GM18868 (cell line): Measurements from ENCODE around the gene SSPN.
A peak's percentile ranks its signal among the peaks of the same experiment; 100 is the strongest.

Source experiments
- ATAC-seq: cut with Tn5 transposase; IDR thresholded peaks from one replicate; pipeline ENCODE4 v1.9.1; 2021; ENCODE audit warnings: mild to moderate bottlenecking, moderate library complexity; ENCODE audit not compliant: unreplicated experiment

The SSPN gene

DNA sequence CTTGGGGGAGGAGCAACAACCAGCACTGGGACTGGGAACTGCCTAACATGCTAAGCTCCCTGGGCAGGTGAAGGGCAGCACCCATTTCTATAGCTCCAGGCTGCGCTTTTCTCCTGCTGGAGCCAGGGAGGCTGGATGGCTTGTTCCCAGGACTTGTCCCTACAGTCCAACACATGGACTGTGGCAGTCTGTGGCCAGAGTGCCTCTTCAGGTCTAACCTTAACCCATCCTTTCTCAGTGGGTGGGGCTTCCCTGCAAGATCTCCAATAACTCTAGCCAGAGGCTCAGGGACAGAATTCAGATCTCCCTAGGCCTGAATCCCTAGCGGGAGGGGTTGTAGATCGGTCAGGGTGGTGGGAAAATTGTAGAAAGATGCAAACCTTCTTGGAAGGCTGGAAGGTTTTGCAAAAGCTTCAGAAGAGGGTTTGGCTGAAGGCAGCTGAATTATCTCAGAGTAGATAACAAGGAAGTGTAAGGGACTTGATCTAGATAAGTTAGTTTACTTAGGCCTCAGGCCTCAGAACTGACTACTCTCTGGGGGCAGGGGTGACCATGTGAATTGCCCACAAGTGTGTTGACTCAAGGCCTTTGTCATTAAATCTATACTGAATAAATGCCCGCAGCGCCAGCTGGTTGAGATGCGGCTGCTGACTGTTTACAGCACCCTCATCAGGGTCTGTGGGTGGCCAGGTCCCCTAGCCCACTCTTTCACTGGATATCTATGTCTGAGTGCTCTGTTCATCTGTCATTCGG is 60.7 kb downstream of the SSPN start:
- no peak for ATAC-seq

DNA sequence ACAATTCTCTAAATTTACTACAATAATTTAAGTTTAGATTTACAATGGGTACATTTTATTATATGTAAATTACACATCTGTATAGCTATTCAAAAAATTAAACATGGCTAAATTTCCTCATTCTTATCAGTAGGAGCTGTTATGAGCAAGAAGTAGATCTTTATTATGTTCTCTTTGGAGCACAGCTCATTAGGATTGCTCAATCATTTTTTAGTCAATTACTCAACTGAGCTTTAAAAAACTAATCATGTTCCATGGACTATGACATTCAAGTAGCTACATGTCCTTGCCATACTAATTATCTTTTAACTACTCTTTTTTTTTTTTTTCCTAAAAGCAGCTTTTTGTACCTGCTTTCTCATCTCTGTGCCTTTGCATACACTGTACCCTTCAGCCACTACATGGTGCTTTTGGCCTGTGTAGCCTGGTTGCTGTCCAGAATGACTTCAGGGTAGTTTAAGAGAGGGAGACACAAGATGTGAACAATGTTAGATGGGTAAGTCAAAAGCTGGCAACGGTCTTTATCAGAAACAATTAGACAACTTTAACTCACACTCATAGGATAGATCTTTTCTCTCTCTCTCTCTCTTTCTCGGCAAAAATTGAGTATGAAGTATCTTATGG is 69.0 kb downstream of the SSPN start:
- ATAC-seq = no peak

DNA sequence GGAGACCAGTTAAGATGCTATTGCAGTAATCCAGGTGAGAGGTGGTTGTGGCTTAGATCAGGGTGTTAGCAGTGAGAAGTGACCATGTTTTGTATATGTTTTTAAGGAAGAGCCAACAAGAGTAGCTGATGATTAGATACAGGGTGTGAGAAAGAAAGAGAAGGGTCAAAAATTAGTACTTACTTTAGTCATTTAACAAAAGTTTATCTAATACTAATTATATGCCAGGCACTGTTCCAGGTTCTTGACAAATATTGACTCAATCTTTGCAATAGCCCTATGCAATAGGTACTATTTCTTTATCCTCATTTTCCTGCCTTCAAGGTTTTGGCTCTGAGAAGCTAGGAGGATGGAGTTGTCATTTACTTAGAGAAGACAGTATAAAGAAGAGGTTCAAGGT is 70.2 kb downstream of the SSPN start:
- ATAC-seq = no peak

DNA sequence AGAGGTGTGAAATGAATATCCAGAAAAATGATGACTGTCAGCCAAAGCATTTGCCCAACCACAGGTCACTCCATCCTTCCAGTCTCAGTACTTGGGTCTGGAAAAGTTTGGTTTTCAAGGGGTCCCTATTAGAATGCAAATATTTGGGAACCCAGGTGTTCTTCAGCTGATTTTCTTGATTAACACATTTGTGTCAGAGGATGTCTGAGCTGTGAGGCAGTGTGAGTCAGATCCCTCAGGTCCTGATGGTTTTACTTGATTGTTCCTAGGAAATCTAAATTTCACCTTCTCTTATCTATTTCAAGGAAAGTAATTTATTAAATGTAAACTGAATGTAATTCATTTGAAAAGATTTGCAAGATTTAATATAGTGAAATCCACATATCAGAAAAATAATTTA is 71.5 kb downstream of the SSPN start:
- no peak for ATAC-seq

DNA sequence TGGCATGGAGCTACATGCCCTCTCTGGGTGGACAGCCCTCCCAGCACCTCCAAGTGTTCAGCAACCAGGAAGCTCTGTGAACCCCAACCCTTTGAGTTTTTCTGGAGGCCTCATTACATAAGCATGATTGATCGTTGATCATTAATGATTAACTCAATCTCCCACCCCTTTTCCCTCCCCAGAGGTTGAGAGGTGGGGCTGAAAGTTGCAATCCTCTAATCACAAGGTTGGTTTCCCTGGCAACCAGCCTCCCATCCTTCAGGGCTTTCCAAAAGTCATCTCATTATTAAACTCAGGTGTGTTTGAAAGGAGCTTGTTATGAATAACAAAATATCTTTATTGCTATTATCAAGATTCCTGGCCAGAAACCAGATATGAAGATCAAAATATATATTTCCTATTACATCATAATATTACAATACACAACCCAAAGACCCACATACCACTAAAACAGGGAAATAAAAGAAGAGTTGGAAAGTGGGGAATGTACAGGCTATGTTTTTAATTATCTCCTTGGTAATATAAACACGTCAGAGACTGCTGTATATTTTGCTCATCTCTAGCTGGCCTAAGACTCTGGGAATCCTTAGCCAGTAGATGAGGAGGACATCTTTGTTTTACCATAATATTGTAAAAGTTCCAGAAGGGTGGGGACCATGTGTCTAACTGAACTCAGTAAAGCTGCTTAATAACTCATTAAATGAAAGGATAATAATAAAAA is 73.6 kb downstream of the SSPN start:
- ATAC-seq = no peak

DNA sequence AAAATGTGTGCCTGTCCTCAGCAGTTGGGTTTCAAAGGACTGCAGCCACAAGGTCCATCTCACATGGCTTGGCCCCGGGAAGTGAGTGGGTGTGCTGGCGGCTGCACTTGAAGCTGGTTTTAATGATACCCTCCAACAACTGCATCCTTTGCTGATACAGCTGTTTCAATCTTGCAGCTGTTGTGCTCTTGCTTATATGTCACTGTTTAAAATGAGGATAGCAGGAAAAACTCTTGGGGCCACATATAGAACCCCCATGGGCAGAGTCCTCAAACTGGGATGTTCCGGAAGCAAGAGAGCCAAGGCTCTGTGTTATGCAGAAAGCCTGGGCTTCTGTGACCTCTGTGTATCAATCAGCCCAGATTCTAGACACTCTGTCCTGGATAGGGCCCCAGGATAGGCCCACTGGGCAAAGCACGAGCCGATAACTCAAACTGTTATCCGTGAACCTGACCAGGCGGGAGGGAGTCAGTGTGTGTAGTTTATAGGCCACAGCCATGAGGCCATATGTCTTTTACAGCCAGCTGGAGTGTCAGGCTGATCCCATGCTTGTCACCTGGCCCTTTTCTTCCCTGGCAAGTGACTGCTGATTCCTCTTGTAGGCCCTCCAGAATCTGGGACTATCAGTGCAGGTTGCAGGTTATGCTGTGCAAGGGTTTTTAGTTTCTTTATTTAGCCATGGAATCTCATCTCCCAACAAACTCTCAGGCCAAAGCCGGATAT is 74.3 kb downstream of the SSPN start:
- ATAC-seq = no peak

DNA sequence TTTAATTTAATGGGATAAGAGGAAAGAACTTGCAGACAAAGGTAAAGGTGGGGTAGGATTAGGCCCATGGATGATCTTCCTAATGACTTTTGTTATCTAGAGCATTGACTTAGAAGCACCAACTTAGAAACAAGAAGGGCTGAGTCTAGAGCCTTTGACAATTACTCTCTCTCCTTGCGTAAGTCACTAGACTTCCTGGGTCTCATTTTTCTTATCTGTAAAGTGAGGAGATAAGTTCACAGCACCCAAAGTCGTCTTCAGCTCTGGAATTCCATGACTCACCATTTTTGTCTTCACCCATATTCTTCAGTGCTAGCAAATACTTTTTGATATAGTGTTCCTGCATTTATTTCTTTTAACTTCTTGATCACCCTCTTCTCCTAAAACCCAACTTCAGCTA is 75.7 kb downstream of the SSPN start:
- ATAC-seq = no peak

DNA sequence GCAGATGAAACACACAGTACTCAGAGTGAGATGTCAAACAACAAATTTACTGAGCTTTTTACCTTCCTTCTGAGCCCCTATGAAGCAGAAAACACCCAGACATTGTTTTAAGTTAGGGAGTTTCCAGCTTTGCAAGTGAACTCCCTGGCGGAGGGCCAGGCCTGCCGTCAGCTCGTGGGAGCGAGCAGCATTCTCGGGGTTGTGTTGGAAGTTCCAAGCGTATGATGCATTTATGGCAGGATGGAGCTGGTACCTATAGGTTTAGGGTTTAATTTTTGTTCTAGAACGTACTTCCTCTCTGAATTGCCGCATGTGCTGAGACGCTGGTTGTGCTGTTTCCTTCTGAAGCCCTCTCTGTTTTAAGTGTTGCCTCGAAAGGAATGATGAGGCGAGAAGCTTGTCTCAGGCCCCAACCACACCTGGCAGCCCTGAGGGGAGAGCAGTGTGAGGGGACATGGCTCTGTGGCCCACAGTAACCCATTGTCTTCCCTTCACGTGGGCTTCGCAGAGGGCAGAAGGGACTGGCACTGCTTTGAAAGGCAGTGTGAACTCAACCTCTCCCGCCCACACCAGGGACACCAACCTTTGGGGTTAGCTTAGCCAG is 76.6 kb downstream of the SSPN start:
- peak; percentile 30 for ATAC-seq

DNA sequence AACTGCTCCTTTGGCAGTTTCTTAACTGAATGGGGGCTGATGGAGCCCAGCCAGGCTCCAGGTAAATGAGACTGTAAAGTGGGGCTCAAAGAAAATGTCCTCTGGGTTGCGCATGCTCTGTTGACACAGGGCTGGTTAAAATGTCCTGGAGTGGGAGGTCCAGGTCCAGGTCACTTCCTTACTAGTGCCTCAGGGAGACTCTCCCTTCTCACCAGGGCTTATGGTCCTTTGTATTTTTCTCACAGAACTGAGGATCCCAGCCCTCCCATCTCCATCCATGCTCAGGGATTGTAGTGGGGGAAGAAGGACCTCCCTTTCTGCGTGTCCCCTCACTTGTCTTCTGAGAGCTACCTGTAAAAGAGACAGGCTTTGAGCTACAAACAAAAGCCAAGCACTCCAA is 77.5 kb downstream of the SSPN start:
- ATAC-seq = no peak

DNA sequence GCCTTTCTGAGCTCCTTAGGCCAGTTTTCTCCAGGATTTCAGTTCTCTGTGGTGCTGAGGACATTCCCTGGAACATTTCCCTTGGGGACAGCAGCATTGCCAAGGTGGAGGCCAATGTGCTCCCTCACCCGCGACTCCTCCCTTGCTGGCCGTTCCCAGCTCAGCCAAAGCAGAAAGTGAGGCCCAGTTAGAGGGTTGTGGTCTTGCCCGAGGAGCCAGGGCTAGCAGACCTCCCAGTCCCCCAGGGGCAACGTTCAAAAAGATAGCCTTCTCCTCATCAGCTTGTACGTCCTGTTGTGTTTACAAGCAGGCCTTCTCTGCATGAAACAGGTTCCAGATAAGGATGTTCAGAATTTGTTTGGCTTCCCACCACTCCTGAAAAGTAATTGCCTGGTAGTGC is 78.4 kb downstream of the SSPN start:
- no peak for ATAC-seq

DNA sequence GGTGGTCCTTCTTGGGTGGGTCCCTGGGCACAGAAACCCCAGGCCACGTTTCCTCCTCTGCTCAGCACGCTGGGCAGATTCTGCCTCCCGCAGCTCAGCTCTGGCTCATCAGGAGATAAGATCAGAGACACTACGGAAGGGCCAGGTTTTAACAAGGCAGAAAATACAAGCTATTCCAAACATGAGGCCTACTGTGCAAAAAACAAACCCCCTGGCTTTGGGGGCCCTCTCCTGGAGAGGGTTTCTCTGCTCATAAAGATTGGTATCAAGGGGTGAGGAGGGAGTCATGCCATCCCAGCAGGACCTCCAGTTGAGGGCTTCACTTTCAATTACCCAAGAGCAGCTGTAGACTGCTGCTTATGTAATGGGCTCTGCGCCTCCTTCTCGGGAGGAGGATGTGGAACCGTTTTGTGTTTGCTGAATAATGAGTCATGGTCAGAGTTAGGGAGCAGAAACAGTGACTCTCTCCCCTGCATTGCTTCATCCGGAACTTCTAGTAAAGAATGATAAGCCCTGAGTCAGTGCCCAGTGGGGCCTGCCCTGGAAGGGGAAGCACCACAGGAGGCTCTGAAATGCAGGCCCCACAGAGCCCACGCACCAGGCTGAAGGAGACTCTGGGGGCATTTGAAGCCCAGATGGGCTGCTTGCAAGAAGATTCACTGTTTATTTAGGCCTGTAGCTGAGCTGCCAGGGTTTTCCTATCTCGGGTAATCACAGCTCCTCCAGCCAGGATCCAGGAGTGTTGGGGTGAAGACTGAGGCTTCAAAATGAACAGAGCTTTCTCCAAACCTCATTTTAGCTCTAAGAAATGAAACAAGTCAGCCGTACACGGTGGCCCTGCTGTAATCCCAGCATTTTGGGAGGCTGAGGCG is 79.3 kb downstream of the SSPN start:
- ATAC-seq = peak; percentile 94

DNA sequence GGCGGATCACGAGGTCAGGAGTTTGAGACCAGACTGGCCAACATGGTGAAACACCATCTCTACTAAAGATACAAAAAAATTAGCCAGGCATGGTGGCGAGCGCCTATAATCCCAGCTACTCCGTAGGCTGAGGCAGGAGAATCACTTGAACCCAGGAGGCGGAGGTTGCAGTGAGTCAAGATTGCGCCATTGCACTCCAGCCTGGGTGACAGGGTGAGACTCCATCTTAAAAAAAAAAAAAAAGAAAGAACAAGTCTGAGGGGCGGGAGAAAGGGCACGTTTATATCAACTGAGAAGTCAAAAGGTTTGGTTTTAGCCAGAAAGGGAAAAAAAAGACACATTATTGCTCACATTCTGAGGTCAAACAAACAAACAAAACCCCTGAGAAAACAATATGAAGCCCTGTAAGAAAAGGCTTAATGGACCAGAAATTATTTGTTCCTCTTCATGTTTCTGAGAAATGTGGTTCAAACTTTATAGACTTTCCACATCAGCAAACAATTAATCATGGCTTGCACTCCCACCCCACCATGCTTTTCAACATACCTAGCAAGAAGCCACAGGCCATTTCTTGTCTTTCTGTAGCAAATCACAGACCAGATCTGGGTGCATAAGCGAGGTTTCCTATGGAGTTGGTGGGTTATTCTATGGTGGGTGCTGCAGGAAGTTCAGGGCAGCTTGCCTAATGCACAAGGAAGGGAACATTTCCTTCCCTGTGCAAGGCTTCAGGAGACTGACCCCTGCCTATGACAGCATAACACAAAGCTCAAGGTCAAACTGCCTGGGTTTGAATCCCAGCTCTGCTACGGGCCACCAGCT is 80.1 kb downstream of the SSPN start:
- no peak for ATAC-seq

DNA sequence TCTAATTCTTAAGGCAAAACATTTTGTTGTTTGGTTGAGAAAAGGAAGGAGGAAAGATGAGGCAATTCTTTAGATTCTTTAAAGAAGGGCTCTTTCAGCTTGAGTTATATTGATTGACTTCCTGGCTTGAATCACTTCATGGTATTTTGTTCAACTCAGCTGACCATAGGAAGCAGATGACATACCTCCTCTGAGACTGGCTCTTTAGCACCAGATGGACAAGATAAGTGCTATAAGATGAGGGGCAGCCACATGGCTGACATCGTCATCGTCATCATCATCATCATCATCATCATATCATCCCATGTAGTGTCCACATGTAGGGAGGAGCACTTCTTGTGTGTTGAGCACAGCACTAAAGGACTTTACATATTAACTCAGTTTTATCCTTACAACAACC is 81.3 kb downstream of the SSPN start:
- no peak for ATAC-seq

DNA sequence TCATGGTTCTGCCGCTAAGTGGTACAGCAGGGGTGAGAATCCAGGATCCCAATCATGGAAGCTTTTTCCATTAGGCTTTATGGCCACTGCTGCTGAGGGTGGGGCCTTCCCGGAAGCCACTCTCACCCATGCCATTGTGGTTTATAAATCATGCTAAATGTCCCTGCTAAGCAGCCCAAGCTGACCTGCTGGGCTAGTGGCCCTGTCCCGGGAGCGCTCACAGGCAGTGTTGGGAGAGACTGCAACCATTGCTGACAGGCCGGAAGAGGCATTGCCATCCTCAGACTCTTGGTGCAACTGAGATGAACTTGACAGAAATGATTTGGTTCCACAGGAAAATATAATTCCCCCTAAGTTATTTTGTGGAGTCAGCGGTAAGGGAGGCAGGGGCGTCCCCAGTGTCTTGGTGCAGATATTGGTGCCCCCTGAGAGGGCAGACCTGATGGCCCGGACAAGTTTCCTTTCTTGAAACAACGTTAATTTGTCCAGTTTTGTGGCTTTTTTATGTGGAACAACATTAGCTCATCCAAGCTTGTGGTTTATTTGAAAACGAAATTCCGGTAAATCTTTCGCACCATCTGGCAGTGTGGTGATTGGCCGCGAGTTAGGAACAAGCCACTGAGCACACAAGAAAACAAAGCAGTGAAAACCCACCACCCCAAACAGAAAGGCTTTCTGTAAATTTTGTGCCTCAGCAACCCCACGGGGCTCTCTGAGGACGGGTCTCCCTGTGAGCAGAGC is 82.3 kb downstream of the SSPN start:
- no peak for ATAC-seq

DNA sequence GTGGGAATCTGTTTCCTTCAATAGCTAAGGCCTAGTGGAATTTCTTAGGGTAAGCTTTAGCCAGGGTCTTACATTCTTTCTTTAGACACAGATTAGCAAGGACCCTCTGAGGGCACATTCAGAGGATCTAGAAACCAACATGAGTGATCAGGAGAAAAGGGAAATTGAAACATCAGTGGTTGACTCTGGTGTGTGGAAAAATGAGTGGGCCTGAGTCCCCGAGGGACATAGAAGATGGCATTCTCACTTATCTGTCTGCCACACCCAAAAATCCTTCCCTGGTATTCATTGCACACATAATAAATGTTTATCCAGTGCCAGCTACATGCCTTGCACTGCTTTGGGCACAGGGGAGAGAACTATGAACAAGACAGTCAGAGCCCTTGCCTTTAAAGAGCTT is 82.9 kb downstream of the SSPN start:
- ATAC-seq = no peak

DNA sequence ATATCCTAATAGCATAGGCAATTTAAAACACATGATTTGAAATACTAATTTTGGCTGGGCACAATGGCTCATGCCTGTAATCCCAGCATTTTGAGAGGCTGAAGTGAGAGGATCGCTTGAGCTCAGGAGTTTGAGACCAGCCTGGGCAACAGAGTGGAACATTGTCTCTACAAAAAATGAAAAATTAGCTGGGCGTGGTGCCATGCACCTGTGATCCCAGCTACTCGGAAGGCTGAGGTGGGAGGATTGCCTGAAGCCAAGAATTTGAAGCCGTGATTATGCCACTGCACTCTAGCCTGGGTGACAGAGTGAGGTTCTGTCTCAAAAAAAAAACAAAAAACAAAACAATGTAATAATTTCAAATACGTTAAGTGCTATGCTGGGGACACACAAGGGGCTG is 83.3 kb downstream of the SSPN start:
- no peak for ATAC-seq

DNA sequence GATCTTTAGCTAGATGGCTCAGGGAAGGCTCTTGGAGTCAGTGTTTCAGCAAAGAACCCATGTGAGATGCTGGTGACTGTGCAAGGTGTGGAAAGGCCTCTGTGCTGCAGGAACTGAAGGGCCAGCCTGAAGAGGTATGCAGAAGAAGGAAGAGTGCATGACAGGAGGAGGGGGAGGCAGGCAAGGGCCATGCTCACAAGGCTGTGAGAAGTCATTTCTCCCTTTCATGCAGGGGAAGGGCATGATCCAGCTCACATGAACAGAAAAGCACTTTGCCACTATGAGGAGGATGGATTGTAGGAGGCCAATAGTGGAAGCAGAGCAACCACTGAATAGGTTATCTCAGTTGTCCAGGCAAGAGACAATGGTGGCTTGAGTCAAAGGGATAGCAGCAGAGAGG is 83.7 kb downstream of the SSPN start:
- no peak for ATAC-seq

DNA sequence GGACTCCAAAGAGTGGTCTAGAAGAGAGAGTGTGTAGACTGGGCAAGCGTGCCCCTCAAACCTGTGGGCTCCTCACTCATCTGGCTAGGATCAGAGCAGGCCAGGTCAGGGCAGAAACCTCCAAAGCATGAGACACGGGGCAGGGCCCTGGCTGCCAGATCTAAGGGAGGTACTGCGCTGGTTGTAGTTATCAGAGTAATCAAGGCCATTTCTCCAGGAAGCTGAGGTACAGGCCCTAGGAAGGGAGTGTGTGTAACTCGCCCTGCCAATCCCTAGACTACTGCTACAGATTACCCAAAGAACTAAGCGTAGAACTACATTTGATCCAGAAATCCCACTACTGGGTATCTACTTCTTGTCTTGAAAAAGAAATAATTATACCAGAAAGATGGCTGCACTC is 84.5 kb downstream of the SSPN start:
- ATAC-seq = no peak

DNA sequence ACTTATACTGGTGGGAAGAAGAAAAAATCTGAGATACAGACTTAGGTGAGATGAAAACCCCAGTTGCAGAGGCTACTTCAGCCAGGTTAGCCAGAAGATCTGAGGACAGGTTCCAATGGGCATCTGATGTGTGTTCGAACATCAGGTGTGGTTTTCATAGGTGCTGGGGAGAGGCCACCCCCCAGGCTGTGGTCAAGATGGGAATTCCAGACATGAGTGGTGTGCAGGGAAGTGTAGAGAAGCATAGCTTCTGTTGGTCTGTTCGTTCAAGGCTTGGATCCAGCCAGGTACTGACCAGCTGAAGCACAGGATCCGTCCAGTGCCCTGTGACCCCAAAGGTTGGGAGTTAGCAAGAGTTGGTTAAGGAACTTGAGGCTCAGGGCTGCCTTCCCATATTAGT is 85.5 kb downstream of the SSPN start:
- no peak for ATAC-seq
